ENCODE results near the gene CXCR2. TPM values are rescaled to one million over a fixed set of nuclear protein-coding genes. Genes with fewer than 3 reads are reported as not detected.

CXCR2 gene
- total and polyA plus RNA-seq, 2 experiments from 2014 or later, result 0.52 to 1.6 TPM

DNA sequence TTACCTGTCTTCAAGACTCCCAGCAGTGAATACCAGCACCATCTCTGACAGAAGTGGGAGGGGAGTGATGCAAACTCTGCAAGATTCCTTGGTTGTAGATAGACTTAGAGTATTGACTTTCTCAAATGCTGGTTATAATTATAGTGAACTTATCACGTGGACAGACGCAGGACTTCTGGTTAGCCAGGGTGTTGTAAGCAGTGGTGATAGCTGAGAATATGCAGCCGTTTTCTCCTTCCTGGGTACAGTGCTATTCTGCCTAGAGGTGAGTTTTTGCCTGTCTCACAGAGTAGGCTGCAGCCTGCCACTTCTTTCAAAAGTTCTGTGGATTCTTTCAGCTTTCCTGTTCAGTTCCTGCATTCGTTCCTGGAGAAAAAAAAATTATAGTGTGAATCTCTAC lies 733 bp upstream of the CXCR2 start:
- Histone ChIP-seq H2AFZ (peak overlapping the region; percentile 91), H3K79me2 (replicated peaks; ENCODE audit: insufficient read depth) (no peaks in the 10 kb centered on the region), H4K20me1 (replicated peaks; ENCODE audit: insufficient read depth) (no peaks in the 10 kb centered on the region), H3K27me3 (ENCODE audit: insufficient read depth) (no peaks in the 10 kb centered on the region), H3K4me1 (ENCODE audit: insufficient read depth) (peaks cover 15% of the 10 kb centered on the region; the same call in 1 of the 2 replicates), H3K9me2 (ENCODE audit: insufficient read depth) (peaks cover 5% of the 10 kb centered on the region; the same call in 1 of the 2 replicates), H3K4me3 (no peak overlapping the region), H3F3A (replicated peaks; ENCODE audit: low read depth) (no peaks in the 10 kb centered on the region; the same call in 1 of the 2 replicates), H3K4me2 (no peak overlapping the region; the same call in 1 of the 2 replicates), H3K27ac (ENCODE audit: low read depth) (no peak overlapping the region), H3K36me3 (ENCODE audit: insufficient read depth) (no peaks in the 10 kb centered on the region)
- Mint-ChIP-seq H3K4me1 (peaks cover 18% of the 10 kb centered on the region), H3K27me3 (ENCODE audit: insufficient read depth, low read depth, poor library complexity) (peaks cover 7% of the 10 kb centered on the region), H3K9me3 (peaks cover 22% of the 10 kb centered on the region; the same call in 2 of the 3 replicates), H3K4me3 (no peak overlapping the region), H3K36me3 (ENCODE audit: low read depth) (peaks cover 4% of the 10 kb centered on the region; the same call in 1 of the 3 replicates), H3K27ac (no peak overlapping the region)
- TF ChIP-seq, protein P1, sequence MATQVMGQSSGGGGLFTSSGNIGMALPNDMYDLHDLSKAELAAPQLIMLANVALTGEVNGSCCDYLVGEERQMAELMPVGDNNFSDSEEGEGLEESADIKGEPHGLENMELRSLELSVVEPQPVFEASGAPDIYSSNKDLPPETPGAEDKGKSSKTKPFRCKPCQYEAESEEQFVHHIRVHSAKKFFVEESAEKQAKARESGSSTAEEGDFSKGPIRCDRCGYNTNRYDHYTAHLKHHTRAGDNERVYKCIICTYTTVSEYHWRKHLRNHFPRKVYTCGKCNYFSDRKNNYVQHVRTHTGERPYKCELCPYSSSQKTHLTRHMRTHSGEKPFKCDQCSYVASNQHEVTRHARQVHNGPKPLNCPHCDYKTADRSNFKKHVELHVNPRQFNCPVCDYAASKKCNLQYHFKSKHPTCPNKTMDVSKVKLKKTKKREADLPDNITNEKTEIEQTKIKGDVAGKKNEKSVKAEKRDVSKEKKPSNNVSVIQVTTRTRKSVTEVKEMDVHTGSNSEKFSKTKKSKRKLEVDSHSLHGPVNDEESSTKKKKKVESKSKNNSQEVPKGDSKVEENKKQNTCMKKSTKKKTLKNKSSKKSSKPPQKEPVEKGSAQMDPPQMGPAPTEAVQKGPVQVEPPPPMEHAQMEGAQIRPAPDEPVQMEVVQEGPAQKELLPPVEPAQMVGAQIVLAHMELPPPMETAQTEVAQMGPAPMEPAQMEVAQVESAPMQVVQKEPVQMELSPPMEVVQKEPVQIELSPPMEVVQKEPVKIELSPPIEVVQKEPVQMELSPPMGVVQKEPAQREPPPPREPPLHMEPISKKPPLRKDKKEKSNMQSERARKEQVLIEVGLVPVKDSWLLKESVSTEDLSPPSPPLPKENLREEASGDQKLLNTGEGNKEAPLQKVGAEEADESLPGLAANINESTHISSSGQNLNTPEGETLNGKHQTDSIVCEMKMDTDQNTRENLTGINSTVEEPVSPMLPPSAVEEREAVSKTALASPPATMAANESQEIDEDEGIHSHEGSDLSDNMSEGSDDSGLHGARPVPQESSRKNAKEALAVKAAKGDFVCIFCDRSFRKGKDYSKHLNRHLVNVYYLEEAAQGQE (IDR thresholded peaks at IDR 0.05; ENCODE audit: unreplicated experiment), result no peak
- TF ChIP-seq EZH2phosphoT487 (IDR thresholded peaks at IDR 0.05; ENCODE audit: unreplicated experiment) (no peak), ZNF114 (CRISPR knock-in tag; IDR thresholded peaks at IDR 0.05) (no peak), POLR2AphosphoS5 (IDR thresholded peaks at IDR 0.05; ENCODE audit: low read depth) (no peak), STAT1 (IDR thresholded peaks at IDR 0.05; ENCODE audit: unreplicated experiment) (no peak), EZH2 (IDR thresholded peaks at IDR 0.05; ENCODE audit: low read depth, unreplicated experiment) (no peak), ZNF331 (CRISPR knock-in tag; IDR thresholded peaks at IDR 0.05; ENCODE audit: low read depth) (no peak), JUNB (IDR thresholded peaks at IDR 0.05; ENCODE audit: unreplicated experiment) (no peak), NANOG (IDR thresholded peaks at IDR 0.05; ENCODE audit: borderline replicate concordance) (no peak), CREB1 (CRISPR knock-in tag; IDR thresholded peaks at IDR 0.05; ENCODE audit: low read depth) (no peak)
- TF ChIP-seq, protein P2, sequence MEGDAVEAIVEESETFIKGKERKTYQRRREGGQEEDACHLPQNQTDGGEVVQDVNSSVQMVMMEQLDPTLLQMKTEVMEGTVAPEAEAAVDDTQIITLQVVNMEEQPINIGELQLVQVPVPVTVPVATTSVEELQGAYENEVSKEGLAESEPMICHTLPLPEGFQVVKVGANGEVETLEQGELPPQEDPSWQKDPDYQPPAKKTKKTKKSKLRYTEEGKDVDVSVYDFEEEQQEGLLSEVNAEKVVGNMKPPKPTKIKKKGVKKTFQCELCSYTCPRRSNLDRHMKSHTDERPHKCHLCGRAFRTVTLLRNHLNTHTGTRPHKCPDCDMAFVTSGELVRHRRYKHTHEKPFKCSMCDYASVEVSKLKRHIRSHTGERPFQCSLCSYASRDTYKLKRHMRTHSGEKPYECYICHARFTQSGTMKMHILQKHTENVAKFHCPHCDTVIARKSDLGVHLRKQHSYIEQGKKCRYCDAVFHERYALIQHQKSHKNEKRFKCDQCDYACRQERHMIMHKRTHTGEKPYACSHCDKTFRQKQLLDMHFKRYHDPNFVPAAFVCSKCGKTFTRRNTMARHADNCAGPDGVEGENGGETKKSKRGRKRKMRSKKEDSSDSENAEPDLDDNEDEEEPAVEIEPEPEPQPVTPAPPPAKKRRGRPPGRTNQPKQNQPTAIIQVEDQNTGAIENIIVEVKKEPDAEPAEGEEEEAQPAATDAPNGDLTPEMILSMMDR (conservative IDR thresholded peaks at IDR 0.05; ENCODE audit: low read depth in 2 of 2), result no peak
- TF ChIP-seq, protein P3, sequence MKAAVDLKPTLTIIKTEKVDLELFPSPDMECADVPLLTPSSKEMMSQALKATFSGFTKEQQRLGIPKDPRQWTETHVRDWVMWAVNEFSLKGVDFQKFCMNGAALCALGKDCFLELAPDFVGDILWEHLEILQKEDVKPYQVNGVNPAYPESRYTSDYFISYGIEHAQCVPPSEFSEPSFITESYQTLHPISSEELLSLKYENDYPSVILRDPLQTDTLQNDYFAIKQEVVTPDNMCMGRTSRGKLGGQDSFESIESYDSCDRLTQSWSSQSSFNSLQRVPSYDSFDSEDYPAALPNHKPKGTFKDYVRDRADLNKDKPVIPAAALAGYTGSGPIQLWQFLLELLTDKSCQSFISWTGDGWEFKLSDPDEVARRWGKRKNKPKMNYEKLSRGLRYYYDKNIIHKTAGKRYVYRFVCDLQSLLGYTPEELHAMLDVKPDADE (IDR thresholded peaks at IDR 0.05), result no peak
- TF ChIP-seq, protein P4, sequence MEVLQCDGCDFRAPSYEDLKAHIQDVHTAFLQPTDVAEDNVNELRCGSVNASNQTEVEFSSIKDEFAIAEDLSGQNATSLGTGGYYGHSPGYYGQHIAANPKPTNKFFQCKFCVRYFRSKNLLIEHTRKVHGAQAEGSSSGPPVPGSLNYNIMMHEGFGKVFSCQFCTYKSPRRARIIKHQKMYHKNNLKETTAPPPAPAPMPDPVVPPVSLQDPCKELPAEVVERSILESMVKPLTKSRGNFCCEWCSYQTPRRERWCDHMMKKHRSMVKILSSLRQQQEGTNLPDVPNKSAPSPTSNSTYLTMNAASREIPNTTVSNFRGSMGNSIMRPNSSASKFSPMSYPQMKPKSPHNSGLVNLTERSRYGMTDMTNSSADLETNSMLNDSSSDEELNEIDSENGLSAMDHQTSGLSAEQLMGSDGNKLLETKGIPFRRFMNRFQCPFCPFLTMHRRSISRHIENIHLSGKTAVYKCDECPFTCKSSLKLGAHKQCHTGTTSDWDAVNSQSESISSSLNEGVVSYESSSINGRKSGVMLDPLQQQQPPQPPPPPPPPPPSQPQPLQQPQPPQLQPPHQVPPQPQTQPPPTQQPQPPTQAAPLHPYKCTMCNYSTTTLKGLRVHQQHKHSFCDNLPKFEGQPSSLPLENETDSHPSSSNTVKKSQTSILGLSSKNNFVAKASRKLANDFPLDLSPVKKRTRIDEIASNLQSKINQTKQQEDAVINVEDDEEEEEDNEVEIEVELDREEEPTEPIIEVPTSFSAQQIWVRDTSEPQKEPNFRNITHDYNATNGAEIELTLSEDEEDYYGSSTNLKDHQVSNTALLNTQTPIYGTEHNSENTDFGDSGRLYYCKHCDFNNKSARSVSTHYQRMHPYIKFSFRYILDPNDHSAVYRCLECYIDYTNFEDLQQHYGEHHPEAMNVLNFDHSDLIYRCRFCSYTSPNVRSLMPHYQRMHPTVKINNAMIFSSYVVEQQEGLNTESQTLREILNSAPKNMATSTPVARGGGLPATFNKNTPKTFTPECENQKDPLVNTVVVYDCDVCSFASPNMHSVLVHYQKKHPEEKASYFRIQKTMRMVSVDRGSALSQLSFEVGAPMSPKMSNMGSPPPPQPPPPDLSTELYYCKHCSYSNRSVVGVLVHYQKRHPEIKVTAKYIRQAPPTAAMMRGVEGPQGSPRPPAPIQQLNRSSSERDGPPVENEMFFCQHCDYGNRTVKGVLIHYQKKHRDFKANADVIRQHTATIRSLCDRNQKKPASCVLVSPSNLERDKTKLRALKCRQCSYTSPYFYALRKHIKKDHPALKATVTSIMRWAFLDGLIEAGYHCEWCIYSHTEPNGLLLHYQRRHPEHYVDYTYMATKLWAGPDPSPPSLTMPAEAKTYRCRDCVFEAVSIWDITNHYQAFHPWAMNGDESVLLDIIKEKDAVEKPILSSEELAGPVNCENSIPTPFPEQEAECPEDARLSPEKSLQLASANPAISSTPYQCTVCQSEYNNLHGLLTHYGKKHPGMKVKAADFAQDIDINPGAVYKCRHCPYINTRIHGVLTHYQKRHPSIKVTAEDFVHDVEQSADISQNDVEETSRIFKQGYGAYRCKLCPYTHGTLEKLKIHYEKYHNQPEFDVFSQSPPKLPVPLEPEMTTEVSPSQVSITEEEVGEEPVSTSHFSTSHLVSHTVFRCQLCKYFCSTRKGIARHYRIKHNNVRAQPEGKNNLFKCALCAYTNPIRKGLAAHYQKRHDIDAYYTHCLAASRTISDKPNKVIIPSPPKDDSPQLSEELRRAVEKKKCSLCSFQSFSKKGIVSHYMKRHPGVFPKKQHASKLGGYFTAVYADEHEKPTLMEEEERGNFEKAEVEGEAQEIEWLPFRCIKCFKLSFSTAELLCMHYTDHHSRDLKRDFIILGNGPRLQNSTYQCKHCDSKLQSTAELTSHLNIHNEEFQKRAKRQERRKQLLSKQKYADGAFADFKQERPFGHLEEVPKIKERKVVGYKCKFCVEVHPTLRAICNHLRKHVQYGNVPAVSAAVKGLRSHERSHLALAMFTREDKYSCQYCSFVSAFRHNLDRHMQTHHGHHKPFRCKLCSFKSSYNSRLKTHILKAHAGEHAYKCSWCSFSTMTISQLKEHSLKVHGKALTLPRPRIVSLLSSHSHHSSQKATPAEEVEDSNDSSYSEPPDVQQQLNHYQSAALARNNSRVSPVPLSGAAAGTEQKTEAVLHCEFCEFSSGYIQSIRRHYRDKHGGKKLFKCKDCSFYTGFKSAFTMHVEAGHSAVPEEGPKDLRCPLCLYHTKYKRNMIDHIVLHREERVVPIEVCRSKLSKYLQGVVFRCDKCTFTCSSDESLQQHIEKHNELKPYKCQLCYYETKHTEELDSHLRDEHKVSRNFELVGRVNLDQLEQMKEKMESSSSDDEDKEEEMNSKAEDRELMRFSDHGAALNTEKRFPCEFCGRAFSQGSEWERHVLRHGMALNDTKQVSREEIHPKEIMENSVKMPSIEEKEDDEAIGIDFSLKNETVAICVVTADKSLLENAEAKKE (CRISPR knock-in tag; IDR thresholded peaks at IDR 0.05), result no peak
- DNase-seq (ENCODE audit: low spot score), result no peak
- no peak for ATAC-seq

Measured in GM23338 (cell line).